ENCODE data around the gene ZNF397. TPM values are rescaled to one million over a fixed set of nuclear protein-coding genes. Genes with fewer than 3 reads are reported as not detected.
"Not testable (repeated sequence)": the region's sequence is repeated elsewhere in the genome, so short reads cannot be mapped to it uniquely, and the experiment has no call there.

Gene ZNF397
- total RNA-seq = 7.7 TPM

DNA sequence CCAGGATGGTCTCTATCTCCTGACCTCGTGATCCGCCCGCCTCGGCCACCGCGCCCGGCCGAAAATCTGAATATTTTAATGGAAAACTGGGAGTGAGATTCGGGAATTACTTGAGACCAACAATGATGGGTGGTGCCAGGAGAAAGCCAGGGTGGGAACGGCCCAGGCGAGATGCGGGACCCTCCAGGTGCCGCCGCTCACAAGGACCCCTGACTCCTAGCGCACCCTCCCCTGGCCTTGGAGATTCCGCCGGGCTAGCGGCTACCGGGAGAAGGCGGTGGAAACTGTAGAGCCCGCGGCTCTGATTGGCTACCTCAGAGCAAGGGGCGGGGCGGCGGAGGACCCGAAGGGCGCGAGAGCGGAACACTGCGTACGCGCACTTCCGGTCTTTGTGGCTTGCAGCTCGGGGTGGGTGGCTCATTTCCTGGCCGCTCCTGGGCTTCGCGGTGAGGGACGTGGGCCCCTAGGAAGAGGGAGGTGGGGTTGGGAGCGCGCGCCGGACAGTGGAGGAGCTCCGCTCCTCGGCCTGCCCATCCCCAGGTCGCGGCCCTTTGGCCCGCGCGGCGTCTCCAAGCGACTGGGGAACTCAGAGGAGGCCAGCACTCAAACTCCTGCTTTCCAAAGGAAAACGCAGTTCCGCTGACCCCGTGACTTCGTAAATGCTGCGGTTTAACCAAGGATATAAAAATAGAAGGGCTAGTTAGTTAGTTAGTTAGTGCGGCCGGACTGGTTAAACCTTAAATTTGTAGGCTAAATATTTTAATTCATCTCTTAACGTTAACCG is at the start of gene ZNF397:
Gene ZNF397, plus strand, starts transcription at position 371 of the 784 bp plus-strand sequence. CDS start 1,437 bp downstream, outside the sequence.
- H3K4me1 ChIP-seq (ENCODE audit: insufficient read depth, low read length) = peaks cover 8% of the 10 kb centered on the region
- no peaks in the 10 kb centered on the region for H3K27me3 ChIP-seq (ENCODE audit: insufficient read depth, low read length)
- peak within 1 kb of the TSS; percentile 83 for H3K4me3 ChIP-seq (ENCODE audit: low read length)
- peaks cover 7% of the 10 kb centered on the region for H3K9me3 ChIP-seq (ENCODE audit: low read depth, low read length)

GRCh38 chr18:35191698-35192025 is 49.2 kb upstream of the ZNF397 start:
- Histone ChIP-seq H3K9me3 (ENCODE audit: low read depth, low read length) (no peaks in the 10 kb centered on the region), H3K4me1 (ENCODE audit: insufficient read depth, low read length) (no peaks in the 10 kb centered on the region), H3K27me3 (ENCODE audit: insufficient read depth, low read length) (no peaks in the 10 kb centered on the region), H3K4me3 (ENCODE audit: low read length) (no peak overlapping the region)

GRCh38 chr18:35192415-35192814 is 48.4 kb upstream of the ZNF397 start:
- no peaks in the 10 kb centered on the region for H3K4me1 ChIP-seq (ENCODE audit: insufficient read depth, low read length)
- H3K4me3 ChIP-seq (ENCODE audit: low read length) = no peak overlapping the region
- H3K27me3 ChIP-seq (ENCODE audit: insufficient read depth, low read length) = no peaks in the 10 kb centered on the region
- no peaks in the 10 kb centered on the region for H3K9me3 ChIP-seq (ENCODE audit: low read depth, low read length)

GRCh38 chr18:35193316-35193715 is 47.5 kb upstream of the ZNF397 start:
- no peaks in the 10 kb centered on the region for H3K4me1 ChIP-seq (ENCODE audit: insufficient read depth, low read length)
- H3K27me3 ChIP-seq (ENCODE audit: insufficient read depth, low read length) = no peaks in the 10 kb centered on the region
- H3K4me3 ChIP-seq (ENCODE audit: low read length) = no peak overlapping the region
- no peaks in the 10 kb centered on the region for H3K9me3 ChIP-seq (ENCODE audit: low read depth, low read length)

DNA sequence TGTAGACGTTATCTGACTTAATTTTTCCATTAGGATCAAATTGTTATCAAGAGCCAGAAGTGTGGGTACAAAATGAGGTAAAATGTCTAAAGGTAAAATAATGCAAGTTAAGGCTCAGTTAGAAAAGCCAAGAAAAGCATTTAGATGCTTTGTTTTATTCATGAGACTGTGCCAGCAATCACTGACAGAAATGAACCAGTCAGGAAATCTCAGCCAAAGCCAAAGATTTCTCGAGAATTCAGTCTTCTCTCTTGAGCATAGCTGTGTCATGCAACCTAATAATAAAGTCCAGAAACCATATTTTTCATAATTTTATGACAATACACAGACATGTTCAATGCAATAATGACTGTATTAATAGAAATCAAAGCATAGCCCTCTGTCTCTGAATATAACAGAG is 43.5 kb upstream of the ZNF397 start:
- Histone ChIP-seq H3K4me1 (ENCODE audit: insufficient read depth, low read length) (no peaks in the 10 kb centered on the region), H3K27me3 (ENCODE audit: insufficient read depth, low read length) (no peaks in the 10 kb centered on the region), H3K4me3 (ENCODE audit: low read length) (no peak overlapping the region), H3K9me3 (ENCODE audit: low read depth, low read length) (no peaks in the 10 kb centered on the region)

DNA sequence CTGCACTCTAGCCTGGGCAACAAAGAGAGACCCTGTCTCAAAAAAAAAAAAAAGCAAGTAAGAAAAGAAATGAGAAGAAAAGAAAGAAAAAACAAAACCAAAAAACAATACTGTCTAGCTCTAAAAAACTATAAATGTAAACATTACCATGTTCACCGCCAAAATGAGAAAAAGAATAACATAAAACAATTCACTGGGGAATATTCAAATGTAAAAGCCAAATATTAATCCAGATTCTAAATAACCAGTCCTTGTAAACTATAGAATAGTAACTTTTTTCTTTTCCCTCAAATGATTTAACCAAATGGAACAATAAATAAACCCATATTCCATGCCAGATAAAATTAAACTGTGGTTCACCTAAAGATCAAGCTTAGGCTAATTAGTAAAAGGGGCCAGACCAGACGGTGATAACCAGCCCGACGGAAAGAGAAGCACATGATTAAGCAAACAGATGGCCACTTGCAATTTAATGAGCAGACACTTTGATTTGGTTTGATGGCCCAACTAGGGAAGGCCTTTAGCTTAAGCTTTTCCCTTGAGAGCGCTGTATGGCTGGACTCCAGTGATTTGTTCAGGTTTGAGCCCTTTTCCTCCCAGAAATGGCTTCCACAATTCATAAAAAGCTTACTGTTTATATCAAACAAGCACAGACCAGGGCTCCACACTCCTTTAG is 39.4 kb upstream of the ZNF397 start:
- no peaks in the 10 kb centered on the region for H3K9me3 ChIP-seq (ENCODE audit: low read depth, low read length)
- no peaks in the 10 kb centered on the region for H3K4me1 ChIP-seq (ENCODE audit: insufficient read depth, low read length)
- H3K27me3 ChIP-seq (ENCODE audit: insufficient read depth, low read length) = no peaks in the 10 kb centered on the region
- H3K4me3 ChIP-seq (ENCODE audit: low read length) = no peak overlapping the region

DNA sequence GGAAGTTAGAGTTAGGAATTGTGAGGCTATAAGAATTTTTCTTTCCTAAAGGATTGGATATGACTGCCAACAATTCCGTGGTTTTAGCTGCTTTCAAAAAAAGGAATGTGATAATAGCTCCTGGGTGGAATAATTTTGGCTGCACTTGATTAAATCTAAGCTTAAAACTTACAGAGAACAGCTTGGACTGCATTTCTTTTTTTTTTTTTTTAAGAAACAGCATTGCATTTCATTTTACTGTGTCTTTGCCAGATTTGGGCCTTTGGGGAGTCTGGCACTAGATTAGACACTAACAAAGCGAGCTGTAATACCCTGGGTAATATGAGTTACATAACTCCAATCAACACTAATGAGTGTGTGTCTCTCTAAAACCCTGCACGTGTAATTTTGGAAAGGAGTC is 37.8 kb upstream of the ZNF397 start:
- no peaks in the 10 kb centered on the region for H3K27me3 ChIP-seq (ENCODE audit: insufficient read depth, low read length)
- H3K4me3 ChIP-seq (ENCODE audit: low read length) = no peak overlapping the region
- H3K9me3 ChIP-seq (ENCODE audit: low read depth, low read length) = no peaks in the 10 kb centered on the region
- H3K4me1 ChIP-seq (ENCODE audit: insufficient read depth, low read length) = no peaks in the 10 kb centered on the region

GRCh38 chr18:35205199-35205712 is 35.6 kb upstream of the ZNF397 start:
- Histone ChIP-seq H3K4me3 (ENCODE audit: low read length) (no peak overlapping the region), H3K4me1 (ENCODE audit: insufficient read depth, low read length) (no peaks in the 10 kb centered on the region), H3K9me3 (ENCODE audit: low read depth, low read length) (no peaks in the 10 kb centered on the region), H3K27me3 (ENCODE audit: insufficient read depth, low read length) (no peaks in the 10 kb centered on the region)

GRCh38 chr18:35205746-35206458 is 34.9 kb upstream of the ZNF397 start:
- not testable (repeated sequence) for H3K9me3 ChIP-seq (ENCODE audit: low read depth, low read length); H3K27me3 ChIP-seq (ENCODE audit: insufficient read depth, low read length); H3K4me3 ChIP-seq (ENCODE audit: low read length); H3K4me1 ChIP-seq (ENCODE audit: insufficient read depth, low read length)

- no peaks in the 10 kb centered on the region for H3K27me3 ChIP-seq (ENCODE audit: insufficient read depth, low read length)
- H3K4me3 ChIP-seq (ENCODE audit: low read length) = no peak overlapping the region
- H3K4me1 ChIP-seq (ENCODE audit: insufficient read depth, low read length) = no peaks in the 10 kb centered on the region
- H3K9me3 ChIP-seq (ENCODE audit: low read depth, low read length) = no peaks in the 10 kb centered on the region
Measured at GRCh38 chr18:35215026-35215425, 25.8 kb upstream of the ZNF397 start.

GRCh38 chr18:35216611-35217010 is 24.2 kb upstream of the ZNF397 start:
- H3K4me3 ChIP-seq (ENCODE audit: low read length); H3K9me3 ChIP-seq (ENCODE audit: low read depth, low read length); H3K4me1 ChIP-seq (ENCODE audit: insufficient read depth, low read length); H3K27me3 ChIP-seq (ENCODE audit: insufficient read depth, low read length): not testable (repeated sequence)

DNA sequence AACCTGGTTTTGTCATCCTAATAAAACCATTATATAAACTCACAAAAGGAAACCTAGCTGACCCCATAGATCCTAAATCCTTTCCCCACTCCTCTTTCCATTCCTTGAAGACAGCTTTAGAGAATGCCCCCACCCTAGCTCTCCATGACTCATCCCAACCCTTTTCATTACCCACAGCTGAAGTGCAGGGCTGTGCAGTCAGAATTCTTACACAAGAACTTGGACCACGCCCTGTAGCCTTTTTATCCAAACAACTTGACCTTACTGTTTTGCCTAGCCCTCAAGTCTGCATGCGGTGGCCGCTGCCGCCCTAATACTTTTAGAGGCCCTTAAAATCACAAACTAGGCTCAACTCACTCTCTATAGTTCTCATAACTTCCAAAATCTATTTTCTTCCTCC is 21.5 kb upstream of the ZNF397 start:
- not testable (repeated sequence) for H3K4me3 ChIP-seq (ENCODE audit: low read length); H3K4me1 ChIP-seq (ENCODE audit: insufficient read depth, low read length); H3K9me3 ChIP-seq (ENCODE audit: low read depth, low read length); H3K27me3 ChIP-seq (ENCODE audit: insufficient read depth, low read length)

DNA sequence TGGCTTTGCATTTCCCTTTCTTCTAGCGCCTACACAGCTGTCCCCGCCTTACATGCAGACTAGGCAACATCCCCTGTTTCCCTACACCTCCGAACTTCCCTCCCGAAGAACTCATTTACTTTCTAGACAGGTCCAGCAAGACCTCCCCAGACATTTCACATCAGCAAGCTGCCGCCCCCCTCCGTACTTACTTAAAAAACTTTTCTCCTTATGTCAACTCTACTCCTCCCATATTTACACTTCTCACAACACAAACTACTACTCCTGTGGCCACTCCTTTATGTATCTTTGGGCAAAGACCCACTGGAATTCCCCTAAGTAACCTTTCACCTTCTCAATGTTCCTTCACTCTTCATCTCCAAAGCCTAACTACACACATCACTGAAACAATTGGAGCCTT is 20.4 kb upstream of the ZNF397 start:
- H3K27me3 ChIP-seq (ENCODE audit: insufficient read depth, low read length) = no peaks in the 10 kb centered on the region
- H3K4me3 ChIP-seq (ENCODE audit: low read length) = no peak overlapping the region
- H3K9me3 ChIP-seq (ENCODE audit: low read depth, low read length) = no peaks in the 10 kb centered on the region
- no peaks in the 10 kb centered on the region for H3K4me1 ChIP-seq (ENCODE audit: insufficient read depth, low read length)

- Histone ChIP-seq H3K4me1 (ENCODE audit: insufficient read depth, low read length) (no peaks in the 10 kb centered on the region), H3K4me3 (ENCODE audit: low read length) (no peak overlapping the region), H3K27me3 (ENCODE audit: insufficient read depth, low read length) (no peaks in the 10 kb centered on the region), H3K9me3 (ENCODE audit: low read depth, low read length) (no peaks in the 10 kb centered on the region)
Measured at GRCh38 chr18:35223797-35224196, 17.0 kb upstream of the ZNF397 start.

- no peaks in the 10 kb centered on the region for H3K27me3 ChIP-seq (ENCODE audit: insufficient read depth, low read length)
- H3K4me1 ChIP-seq (ENCODE audit: insufficient read depth, low read length) = no peaks in the 10 kb centered on the region
- H3K4me3 ChIP-seq (ENCODE audit: low read length) = no peak overlapping the region
- H3K9me3 ChIP-seq (ENCODE audit: low read depth, low read length) = no peaks in the 10 kb centered on the region
Measured at GRCh38 chr18:35227254-35227653, 13.6 kb upstream of the ZNF397 start.

All from mononuclear cell (primary cell).